Astrocyte of the cerebellum (primary cell): ENCODE data around the gene SLC38A1.

Experiments
- DNase-seq: peaks from one replicate; pipeline ENCODE4 v3.0.0-alpha.2; 2011; ENCODE audit warnings: low read depth
- H3K4me3 ChIP-seq: 2 replicates; pipeline ENCODE4 v1.5.1; 2011; ENCODE audit warnings: mild to moderate bottlenecking, low read depth, low read length, moderate library complexity
- CTCF ChIP-seq: IDR thresholded peaks from 2 replicates; pipeline ENCODE4 v1.5.1; 2012; ENCODE audit warnings: low read length, low read depth, moderate library complexity, mild to moderate bottlenecking; ENCODE audit errors: missing control alignments
- in situ Hi-C: cut with HindIII; loops from 2 replicates; pipeline ENCODE4 v1.10.0; 2017; ENCODE audit warnings: low sequenced_read_pairs

Gene SLC38A1

GRCh38 chr12:46145881-46146280 is 123.0 kb downstream of the SLC38A1 start:
- no peak overlapping the region for H3K4me3 ChIP-seq
- no peak for TF ChIP-seq CTCF
- no peak for DNase-seq
- in situ Hi-C loops = no loop called here

- in situ Hi-C loops = no loop called here
- no peak overlapping the region for H3K4me3 ChIP-seq
- no peak for DNase-seq
- no peak for TF ChIP-seq CTCF
Observed at GRCh38 chr12:46144433-46144832, 124.4 kb downstream of the SLC38A1 start.

- TF ChIP-seq CTCF = no peak
- DNase-seq = no peak
- in situ Hi-C loops = no loop called here
Observed at GRCh38 chr12:46136249-46136648, 132.6 kb downstream of the SLC38A1 start.

GRCh38 chr12:46135750-46136149 is 133.1 kb downstream of the SLC38A1 start:
- DNase-seq = no peak
- no peak overlapping the region for H3K4me3 ChIP-seq
- in situ Hi-C loops = no loop called here
- no peak for TF ChIP-seq CTCF

More at GRCh38 chr12:46136249-46136648, 132.6 kb downstream of the SLC38A1 start:
- H3K4me3 ChIP-seq = no peak overlapping the region

GRCh38 chr12:46134852-46135251 is 134.0 kb downstream of the SLC38A1 start:
- in situ Hi-C loops = no loop called here
- no peak for TF ChIP-seq CTCF
- DNase-seq = no peak
- no peak overlapping the region for H3K4me3 ChIP-seq

- in situ Hi-C loops = no loop called here
- TF ChIP-seq CTCF = no peak
- DNase-seq = no peak
- H3K4me3 ChIP-seq = no peak overlapping the region
Observed at GRCh38 chr12:46134205-46134811, 134.5 kb downstream of the SLC38A1 start.
